ENCODE data around the gene TPTE2. TPM values are rescaled to one million over a fixed set of nuclear protein-coding genes. Genes with fewer than 3 reads are reported as not detected.
A peak's percentile ranks its signal among the peaks of the same experiment; 100 is the strongest.

TPTE2 gene
- total RNA-seq, 6 experiments from 2014 or later: not detected

GRCh38 chr13:19587635-19588300 lies 26.4 kb upstream of the TPTE2 start:
- 56% methylated on average over 9 of the region's 9 CpGs for whole genome bisulfite sequencing (ENCODE audit: insufficient coverage, low coverage, low lambda C conversion rate, missing lambda C conversion rate)
- no peak overlapping the region for H3K4me3 ChIP-seq
- H3K27me3 ChIP-seq: no peaks in the 10 kb centered on the region
- H3K9me3 ChIP-seq: no peaks in the 10 kb centered on the region
- DNase-seq (no peak), ATAC-seq (peak; percentile 86 to 95 (median 89))
- no peak overlapping the region for H3K27ac ChIP-seq
- no peak for TF ChIP-seq POLR2A (IDR thresholded peaks at IDR 0.05)
- TF ChIP-seq, protein P1, sequence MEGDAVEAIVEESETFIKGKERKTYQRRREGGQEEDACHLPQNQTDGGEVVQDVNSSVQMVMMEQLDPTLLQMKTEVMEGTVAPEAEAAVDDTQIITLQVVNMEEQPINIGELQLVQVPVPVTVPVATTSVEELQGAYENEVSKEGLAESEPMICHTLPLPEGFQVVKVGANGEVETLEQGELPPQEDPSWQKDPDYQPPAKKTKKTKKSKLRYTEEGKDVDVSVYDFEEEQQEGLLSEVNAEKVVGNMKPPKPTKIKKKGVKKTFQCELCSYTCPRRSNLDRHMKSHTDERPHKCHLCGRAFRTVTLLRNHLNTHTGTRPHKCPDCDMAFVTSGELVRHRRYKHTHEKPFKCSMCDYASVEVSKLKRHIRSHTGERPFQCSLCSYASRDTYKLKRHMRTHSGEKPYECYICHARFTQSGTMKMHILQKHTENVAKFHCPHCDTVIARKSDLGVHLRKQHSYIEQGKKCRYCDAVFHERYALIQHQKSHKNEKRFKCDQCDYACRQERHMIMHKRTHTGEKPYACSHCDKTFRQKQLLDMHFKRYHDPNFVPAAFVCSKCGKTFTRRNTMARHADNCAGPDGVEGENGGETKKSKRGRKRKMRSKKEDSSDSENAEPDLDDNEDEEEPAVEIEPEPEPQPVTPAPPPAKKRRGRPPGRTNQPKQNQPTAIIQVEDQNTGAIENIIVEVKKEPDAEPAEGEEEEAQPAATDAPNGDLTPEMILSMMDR (IDR thresholded peaks at IDR 0.05): peak; percentile 53 to 64 (median 58)
- intact Hi-C loops (cut with DNase I): no loop called here
- no peaks in the 10 kb centered on the region for H3K36me3 ChIP-seq
- peaks cover 0 to 4% (median 0%) of the 10 kb centered on the region in 4 donors for H3K4me1 ChIP-seq

DNA sequence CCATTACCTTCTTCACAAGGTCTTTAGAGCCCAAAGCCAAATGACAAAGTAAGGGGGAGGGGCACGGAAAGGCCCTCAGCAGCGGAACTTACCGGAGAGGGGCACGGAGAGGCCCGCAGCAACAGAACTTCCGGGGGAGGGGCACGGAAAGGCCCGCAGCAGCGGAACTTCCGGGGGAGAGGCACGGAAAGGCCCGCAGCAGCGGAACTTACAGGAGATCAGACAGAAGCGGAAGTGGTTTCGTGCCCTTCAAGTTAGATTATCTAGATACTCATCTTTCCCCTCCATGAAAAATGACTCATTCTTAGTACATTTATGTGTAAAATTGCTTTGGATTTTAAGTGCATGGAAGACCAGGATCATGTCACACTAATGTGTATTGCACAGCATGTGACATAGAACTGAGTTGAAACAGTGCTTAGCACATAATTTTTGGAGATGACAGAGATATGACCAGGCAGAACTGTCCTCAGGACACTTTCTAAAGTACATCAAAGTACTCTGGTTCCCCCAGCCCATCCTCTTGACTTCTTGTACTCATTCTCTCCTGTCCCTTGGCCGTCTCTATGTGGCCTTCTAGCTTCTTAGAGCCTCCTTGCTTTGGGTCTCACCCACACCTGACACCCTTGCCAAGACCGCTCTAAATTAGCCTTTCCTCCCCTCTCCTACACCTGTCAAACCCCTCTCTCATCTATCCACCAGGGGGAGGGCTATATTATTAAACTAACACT lies 25.7 kb upstream of the TPTE2 start:
- Histone ChIP-seq H3K27ac (no peak overlapping the region), H3K36me3 (no peaks in the 10 kb centered on the region), H3K27me3 (no peaks in the 10 kb centered on the region), H3K4me1 (peaks cover 0 to 4% (median 0%) of the 10 kb centered on the region in 4 donors), H3K4me3 (no peak overlapping the region), H3K9me3 (no peaks in the 10 kb centered on the region)
- ATAC-seq (peak; percentile 46 to 79 (median 69)), DNase-seq (peak in 1 of 3 donors; percentile 28)
- WGBS (ENCODE audit: insufficient coverage, low coverage, low lambda C conversion rate, missing lambda C conversion rate): 39% methylated on average over 14 of the region's 17 CpGs
- intact Hi-C loops (cut with DNase I): no loop called here
- TF ChIP-seq, protein P1 (IDR thresholded peaks at IDR 0.05): no peak
- TF ChIP-seq POLR2A (IDR thresholded peaks at IDR 0.05): no peak

GRCh38 chr13:19581675-19582074 lies 20.3 kb upstream of the TPTE2 start:
- no peak for DNase-seq
- Histone ChIP-seq H3K27ac (no peak overlapping the region), H3K27me3 (no peaks in the 10 kb centered on the region), H3K9me3 (no peaks in the 10 kb centered on the region), H3K4me1 (no peaks in the 10 kb centered on the region), H3K36me3 (no peaks in the 10 kb centered on the region), H3K4me3 (no peak overlapping the region)
- ATAC-seq: no peak
- no peak for TF ChIP-seq POLR2A (IDR thresholded peaks at IDR 0.05)
- TF ChIP-seq, protein P1 (IDR thresholded peaks at IDR 0.05): no peak
- intact Hi-C loops (cut with DNase I): no loop called here

DNA sequence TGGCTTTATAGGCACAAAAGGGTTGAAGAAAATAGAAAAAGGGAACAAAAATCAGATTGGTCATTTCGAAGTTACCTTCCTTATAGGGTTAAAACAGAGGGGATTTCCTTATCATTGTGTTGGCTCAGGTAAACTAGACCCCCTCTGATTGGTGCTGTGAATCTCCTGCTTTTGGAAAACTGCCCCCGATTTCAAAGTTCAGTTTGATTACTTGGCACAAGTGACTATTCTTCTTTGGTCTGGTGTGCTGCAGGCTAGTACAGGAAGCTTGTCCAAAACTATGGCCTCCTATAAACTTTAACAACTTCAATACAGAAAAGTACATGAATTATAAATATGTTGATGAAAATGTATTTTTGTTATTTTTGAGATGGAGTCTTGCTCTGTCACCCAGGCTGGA lies 13.9 kb upstream of the TPTE2 start:
- intact Hi-C loops (cut with DNase I): no loop called here
- 20% methylated on average over 2 of the region's 2 CpGs for WGBS (ENCODE audit: insufficient coverage, low coverage, low lambda C conversion rate, missing lambda C conversion rate)
- TF ChIP-seq POLR2A (IDR thresholded peaks at IDR 0.05): no peak
- TF ChIP-seq, protein P1 (IDR thresholded peaks at IDR 0.05): no peak

More for the DNA sequence above, 13.9 kb upstream of the TPTE2 start:
- H3K27ac ChIP-seq: no peak overlapping the region
- no peaks in the 10 kb centered on the region for H3K9me3 ChIP-seq
- ATAC-seq (peak; percentile 59 to 89 (median 66)), DNase-seq (no peak)
- H3K4me1 ChIP-seq: peaks cover 0 to 7% (median 0%) of the 10 kb centered on the region in 4 donors
- no peak overlapping the region for H3K4me3 ChIP-seq
- no peaks in the 10 kb centered on the region for H3K36me3 ChIP-seq
- no peaks in the 10 kb centered on the region for H3K27me3 ChIP-seq

Measured in right lobe of liver (tissue), 6 donors.